Esophagus muscularis mucosa (tissue), 4 donors: ENCODE results near the gene SUFU. TPM values are rescaled to one million over a fixed set of nuclear protein-coding genes. Genes with fewer than 3 reads are reported as not detected.
A peak's percentile ranks its signal among the peaks of the same experiment; 100 is the strongest.

Source experiments
- DNase-seq: peaks from one replicate; pipeline ENCODE4 v3.0.0-alpha.2; 2017; ENCODE audit errors: extremely low spot score
- H3K27ac ChIP-seq, 4 donors: fragments of 200-600 bp; sonication (generic); replicated peaks in 1 of 4; 1 replicate in 3 of 4; 2 replicates in 1 of 4; pipeline ENCODE4 v1.5.1; 2016 to 2019; ENCODE audit warnings: mild to moderate bottlenecking in 1 of 4
- H3K27me3 ChIP-seq, 4 donors: fragments of 200-600 bp; sonication (generic); one replicate each; pipeline versions ENCODE4 v1.5.1 to v1.6.0; 2016 to 2019
- H3K36me3 ChIP-seq, 4 donors: fragments of 200-600 bp; sonication (generic); one replicate each; pipeline ENCODE4 v1.5.1; 2016 to 2019
- H3K4me1 ChIP-seq, 4 donors: fragments of 200-600 bp; sonication (generic); one replicate each; pipeline ENCODE4 v1.5.1; 2016 to 2019
- H3K4me3 ChIP-seq, 4 donors: fragments of 200-600 bp; sonication (generic); 1 replicate in 2 of 4; 2 replicates in 2 of 4; pipeline ENCODE4 v1.5.1; 2016 to 2019; ENCODE audit warnings: mild to moderate bottlenecking in 4 of 4, moderate library complexity in 1 of 4
- H3K9me3 ChIP-seq, 4 donors: fragments of 200-600 bp; sonication (generic); 1 replicate in 3 of 4; 2 replicates in 1 of 4; pipeline ENCODE4 v1.5.1; 2016 to 2019
- CTCF ChIP-seq, 3 experiments: fragments of 200-600 bp in 2 of 3; fragments of 450-650 bp in 1 of 3; sonication (generic) in 2 of 3; IDR thresholded peaks; one replicate each; pipeline ENCODE4 v1.5.1; 2017 to 2019; ENCODE audit warnings: antibody characterized with exemption in 3 of 3, mild to moderate bottlenecking in 2 of 3, moderate library complexity in 1 of 3
- EP300 ChIP-seq: sonication (generic); formaldehyde crosslinking; IDR thresholded peaks from one replicate; pipeline ENCODE4 v1.6.1; 2017; ENCODE audit warnings: antibody characterized with exemption
- POLR2A ChIP-seq: fragments of 450-650 bp; IDR thresholded peaks from one replicate; pipeline ENCODE4 v1.6.1; 2017; ENCODE audit warnings: antibody characterized with exemption, moderate library complexity, mild to moderate bottlenecking, low read depth
- POLR2AphosphoS5 ChIP-seq, 2 donors: sonication (generic); formaldehyde crosslinking; IDR thresholded peaks; one replicate each; pipeline ENCODE4 v1.6.1; 2017; ENCODE audit warnings: antibody characterized with exemption in 2 of 2
- WGBS: methylation state at CpG from one replicate; pipeline ENCODE4 v1.1.5; 2018; 5-methylcytosine and 5-hydroxymethylcytosine counted together
- intact Hi-C: fragments of 100-400 bp; cut with DNase I; formaldehyde crosslinking; loops from one replicate; pipeline ENCODE4 v1.15.1; 2023
- total RNA-seq, 4 donors: library from RNA; depleted of rRNA; stranded (reverse); fragments of >200 nt; gene quantifications; one replicate each; pipeline versions ENCODE4 v1.1.0 to v1.2.1, GENCODE V29; 2016

Gene SUFU
- total RNA-seq, 4 donors from 2014 or later = 5.0 to 11.7 (median 10.1) TPM

GRCh38 chr10:102479651-102480050, 24.1 kb upstream of the SUFU start:
- Histone ChIP-seq H3K9me3 (no peaks in the 10 kb centered on the region), H3K36me3 (peaks cover 56 to 63% (median 61%) of the 10 kb centered on the region in 4 donors), H3K4me1 (peaks cover 0 to 9% (median 6%) of the 10 kb centered on the region in 4 donors), H3K4me3 (no peak overlapping the region), H3K27ac (peak overlapping the region; percentile 34 to 61 (median 41)), H3K27me3 (no peaks in the 10 kb centered on the region)
- intact Hi-C loops = loop anchor here (5.0 kb wide), 1 partner anchor 87 kb away; no protein-coding TSS in a partner anchor
- no peak for DNase-seq
- TF ChIP-seq CTCF (IDR thresholded peaks at IDR 0.05) = no peak
- TF ChIP-seq POLR2AphosphoS5 (IDR thresholded peaks at IDR 0.05) = no peak
- TF ChIP-seq EP300 = no peak
- TF ChIP-seq POLR2A = no peak

GRCh38 chr10:102480396-102480795, 23.4 kb upstream of the SUFU start:
- H3K4me1 ChIP-seq = peaks cover 0 to 9% (median 6%) of the 10 kb centered on the region in 4 donors
- DNase-seq = no peak
- WGBS = 87% methylated on average over 7 of the region's 9 CpGs
- H3K27ac ChIP-seq = no peak overlapping the region
- TF ChIP-seq POLR2A (no peak), EP300 (no peak), POLR2AphosphoS5 (IDR thresholded peaks at IDR 0.05) (no peak), CTCF (IDR thresholded peaks at IDR 0.05) (no peak)
- no peak overlapping the region for H3K4me3 ChIP-seq
- intact Hi-C loops = no loop called here
- H3K36me3 ChIP-seq = peaks cover 63 to 71% (median 69%) of the 10 kb centered on the region in 4 donors
- no peaks in the 10 kb centered on the region for H3K27me3 ChIP-seq
- no peaks in the 10 kb centered on the region for H3K9me3 ChIP-seq

DNA sequence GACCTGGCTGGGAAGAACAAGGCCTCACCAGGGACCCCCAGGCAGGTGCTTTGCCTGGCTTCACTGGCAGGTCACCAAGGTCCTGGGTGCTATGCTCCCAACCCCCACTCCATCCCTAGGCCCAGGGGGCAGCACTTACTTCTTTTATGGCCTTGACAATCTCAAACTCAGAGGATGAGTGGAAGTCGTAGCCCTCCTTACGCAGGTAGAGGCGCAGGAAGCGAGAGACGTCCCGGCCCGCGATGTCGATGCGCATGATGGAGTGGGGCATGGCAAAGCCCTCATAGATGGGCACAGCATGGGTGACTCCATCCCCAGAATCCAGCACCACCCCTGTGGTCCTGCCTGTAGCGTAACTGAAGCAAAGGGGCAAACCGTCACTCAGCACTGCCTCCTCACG, 19.8 kb upstream of the SUFU start:
- WGBS = 95% methylated on average over 13 of the region's 13 CpGs
- Histone ChIP-seq H3K4me1 (peaks cover 0 to 6% (median 2%) of the 10 kb centered on the region in 4 donors), H3K36me3 (peaks cover 99 to 100% (median 100%) of the 10 kb centered on the region in 4 donors), H3K27ac (no peak overlapping the region), H3K9me3 (no peaks in the 10 kb centered on the region), H3K27me3 (no peaks in the 10 kb centered on the region), H3K4me3 (no peak overlapping the region)
- intact Hi-C loops = no loop called here
- TF ChIP-seq EP300 = no peak
- TF ChIP-seq POLR2AphosphoS5 (IDR thresholded peaks at IDR 0.05) = no peak
- no peak for TF ChIP-seq CTCF (IDR thresholded peaks at IDR 0.05)
- no peak for TF ChIP-seq POLR2A
- DNase-seq = no peak

DNA sequence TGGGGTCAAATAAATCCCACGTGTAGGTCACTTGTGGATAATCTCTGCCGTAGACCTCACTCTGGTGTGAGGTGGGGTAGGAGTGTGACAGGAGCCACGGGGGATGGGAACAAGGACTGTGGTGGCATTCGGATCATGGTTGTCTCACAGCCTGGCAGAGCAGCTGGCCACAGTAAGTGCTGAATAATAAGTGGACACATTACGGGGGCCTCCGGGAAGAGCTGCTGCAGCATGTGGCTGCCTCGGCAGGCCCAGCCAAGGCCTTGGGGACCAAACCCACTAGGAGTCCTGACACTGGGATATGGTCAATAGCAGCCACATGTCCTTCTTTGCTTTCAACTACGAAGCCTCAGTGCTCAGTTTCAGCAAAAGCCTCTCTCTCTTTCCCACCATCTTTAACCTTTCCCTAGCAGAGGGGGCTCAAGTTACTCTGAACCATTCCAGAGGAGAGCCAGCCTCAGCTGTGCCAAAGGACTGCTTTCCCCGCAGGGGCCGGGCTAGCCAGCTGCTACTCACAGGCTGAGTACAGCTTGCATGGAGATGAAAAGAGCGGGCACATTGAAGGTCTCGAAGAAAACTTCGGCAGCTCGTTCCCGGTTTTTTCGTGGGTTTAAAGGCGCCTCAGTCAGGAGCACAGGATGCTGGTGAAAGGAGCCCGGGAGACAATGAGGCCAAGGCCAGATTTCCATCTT, 18.5 kb upstream of the SUFU start:
- no peak overlapping the region for H3K4me3 ChIP-seq
- intact Hi-C loops = no loop called here
- peaks cover 0 to 1% (median under 1%) of the 10 kb centered on the region in 4 donors for H3K4me1 ChIP-seq
- TF ChIP-seq POLR2A = no peak
- TF ChIP-seq EP300 = no peak
- no peak for TF ChIP-seq POLR2AphosphoS5 (IDR thresholded peaks at IDR 0.05)
- no peak for TF ChIP-seq CTCF (IDR thresholded peaks at IDR 0.05)
- H3K27me3 ChIP-seq = no peaks in the 10 kb centered on the region
- no peak for DNase-seq
- no peak overlapping the region for H3K27ac ChIP-seq
- H3K9me3 ChIP-seq = no peaks in the 10 kb centered on the region
- WGBS = 87% methylated on average over 17 of the region's 18 CpGs
- H3K36me3 ChIP-seq = peaks cover 95 to 100% (median 99%) of the 10 kb centered on the region in 4 donors

DNA sequence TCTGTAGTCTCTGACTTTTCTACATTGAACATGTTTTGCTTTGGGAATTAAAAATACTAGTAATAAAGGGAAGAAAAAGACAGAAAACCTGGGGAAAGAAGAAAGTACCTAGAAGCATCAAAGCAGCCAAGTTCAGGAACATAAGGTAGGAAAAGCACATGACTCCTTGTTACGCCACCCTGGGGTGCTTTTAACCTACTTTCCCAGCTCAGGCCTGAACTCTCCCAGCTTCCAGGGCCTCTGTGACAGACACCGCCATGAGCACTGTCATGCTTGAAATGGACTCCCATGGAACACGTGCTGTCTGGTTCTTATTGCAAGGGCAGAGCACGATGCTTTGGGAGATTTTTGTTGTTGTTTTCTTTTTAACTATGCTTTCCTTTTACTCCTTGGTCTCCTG, 12.6 kb upstream of the SUFU start:
- 92% methylated on average over 4 of the region's 4 CpGs for WGBS
- TF ChIP-seq CTCF (IDR thresholded peaks at IDR 0.05) (no peak), POLR2A (no peak), EP300 (no peak), POLR2AphosphoS5 (IDR thresholded peaks at IDR 0.05) (no peak)
- no peak overlapping the region for H3K4me3 ChIP-seq
- peaks cover 36 to 59% (median 50%) of the 10 kb centered on the region in 4 donors for H3K36me3 ChIP-seq
- H3K27me3 ChIP-seq = no peaks in the 10 kb centered on the region
- H3K9me3 ChIP-seq = no peaks in the 10 kb centered on the region
- H3K27ac ChIP-seq = peak overlapping the region in 3 of 4 donors; percentile 22 to 34 (median 26)
- peaks cover 29 to 59% (median 55%) of the 10 kb centered on the region in 4 donors for H3K4me1 ChIP-seq
- no peak for DNase-seq
- intact Hi-C loops = loop anchor here (5.0 kb wide), 1 partner anchor 99 kb away; no protein-coding TSS in a partner anchor
